K562 (cell line): ENCODE measurements around the gene H3-3A. TPM values are rescaled to one million over a fixed set of nuclear protein-coding genes. Genes with fewer than 3 reads are reported as not detected.

Experiments
- ATAC-seq: fragments of 200-7000 bp; cut with Tn5 transposase; 3 replicates; pipeline ENCODE4 v1.9.1; 2020; ENCODE audit warnings: moderate library complexity
- BruUV-seq: library from RNA; stranded (reverse); fragments of 400-500 nt; replicated peaks from 2 replicates; lab custom pipeline; 2021; lab: Mats Ljungman, UMichigan
- CTCF ChIA-PET: fragments of 300-600 bp; formaldehyde crosslinking; extraction: SDS; loops from one replicate; lab custom pipeline; 2021; ENCODE audit warnings: low intra/inter-chr PET ratio; lab: Yijun Ruan, JAX
- POLR2A ChIA-PET: fragments of 300-600, 350-650 bp; sonication (Branson Sonifier 250); formaldehyde crosslinking; extraction: SDS; loops from one replicate; lab custom pipeline; 2021; ENCODE audit warnings: antibody characterized with exemption, inconsistent platforms; lab: Yijun Ruan, JAX
- DNase-seq, 4 experiments: peaks; one replicate each; pipeline versions ENCODE4 v3.0.0 to v3.0.0-alpha.2; 2011 to 2018; ENCODE audit warnings: low spot score in 3 of 4, mixed read lengths in 3 of 4; ENCODE audit errors: extremely low read depth in 1 of 4
- FAIRE-seq: peaks from 2 replicates; lab custom pipeline; 2011; peaks lifted over from hg19 to GRCh38; lab: Jason Lieb, UNC
- H2AFZ ChIP-seq: 2 replicates; pipeline ENCODE4 v1.6.0; 2011; ENCODE audit warnings: low read depth, low read length, control low read depth, inconsistent platforms
- H3K27ac ChIP-seq: fragments of 200-600 bp; 3 replicates; pipeline ENCODE4 v1.8.0; 2011; ENCODE audit warnings: low read depth, mild to moderate bottlenecking, control low read depth, inconsistent platforms, low read length, moderate library complexity, mixed read lengths; ENCODE audit errors: extremely low read depth
- H3K27me3 ChIP-seq, 2 experiments: fragments of 300-600 bp in 1 of 2; 2 replicates in 1 of 2; 3 replicates in 1 of 2; pipeline versions ENCODE4 v1.6.0 to v1.8.0; 2011; ENCODE audit warnings: inconsistent platforms in 2 of 2, low read length in 2 of 2, mild to moderate bottlenecking in 1 of 2, mixed read lengths in 1 of 2, moderate library complexity in 1 of 2; ENCODE audit not compliant: control insufficient read depth in 2 of 2, insufficient read depth in 2 of 2
- H3K36me3 ChIP-seq: fragments of 300-600 bp; 3 replicates; pipeline ENCODE4 v1.8.0; 2011; ENCODE audit warnings: mild to moderate bottlenecking, low read length, inconsistent platforms; ENCODE audit not compliant: control insufficient read depth, insufficient read depth
- H3K4me1 ChIP-seq, 2 experiments: fragments of 200-600 bp in 1 of 2; replicated peaks in 1 of 2; 2 replicates in 1 of 2; 3 replicates in 1 of 2; pipeline versions ENCODE4 v1.5.1 to v1.8.0; 2011; ENCODE audit warnings: inconsistent platforms in 2 of 2, low read length in 2 of 2, mild to moderate bottlenecking in 1 of 2, mixed read lengths in 1 of 2, moderate library complexity in 1 of 2; ENCODE audit not compliant: control insufficient read depth in 2 of 2, insufficient read depth in 2 of 2
- H3K4me2 ChIP-seq: 2 replicates; pipeline ENCODE4 v1.6.1; 2011; ENCODE audit warnings: low read length, control low read depth, inconsistent platforms, mixed read lengths; ENCODE audit not compliant: insufficient read depth
- H3K4me3 ChIP-seq: fragments of 200-600 bp; sonication (generic), shearing (Covaris generic); 2 replicates; pipeline ENCODE4 v1.5.1; 2016; ENCODE audit warnings: control low read depth, inconsistent platforms
- H3K79me2 ChIP-seq: fragments of 200-600 bp; 3 replicates; pipeline ENCODE4 v1.8.0; 2011; ENCODE audit warnings: low read length, inconsistent platforms; ENCODE audit not compliant: control insufficient read depth, insufficient read depth
- H3K9ac ChIP-seq, 2 experiments: 2 replicates each; pipeline versions ENCODE4 v1.6.0 to v1.6.1; 2011; ENCODE audit warnings: low read depth in 2 of 2, low read length in 2 of 2, control low read depth in 1 of 2, inconsistent platforms in 1 of 2, mild to moderate bottlenecking in 1 of 2, mixed read lengths in 1 of 2; ENCODE audit not compliant: insufficient read depth in 1 of 2
- H3K9me1 ChIP-seq: one replicate; pipeline ENCODE4 v1.6.0; 2011; ENCODE audit warnings: inconsistent platforms, mild to moderate bottlenecking, low read length, moderate library complexity; ENCODE audit not compliant: control insufficient read depth, insufficient read depth
- H3K9me3 ChIP-seq: replicated peaks from 2 replicates; pipeline ENCODE4 v1.5.1; 2011; ENCODE audit warnings: low read depth, low read length, inconsistent platforms; ENCODE audit not compliant: control insufficient read depth, insufficient read depth
- H4K20me1 ChIP-seq: replicated peaks from 2 replicates; pipeline ENCODE4 v1.6.1; 2011; ENCODE audit warnings: low read length, inconsistent platforms, mixed read lengths; ENCODE audit not compliant: control insufficient read depth, insufficient read depth
- FUS ChIP-seq: fragments of 200-400 bp; formaldehyde crosslinking; optimal IDR thresholded peaks from 2 replicates; pipeline ENCODE3; 2017; ENCODE audit warnings: low read depth, low read length
- KDM1A ChIP-seq, 2 experiments: fragments of 450-650 bp; IDR thresholded peaks; 2 replicates each; pipeline ENCODE4 v1.6.1; 2016; ENCODE audit warnings: mild to moderate bottlenecking in 2 of 2
- MEIS2 ChIP-seq: fragments of 450-650 bp; IDR thresholded peaks from 2 replicates; pipeline ENCODE4 v1.6.1; 2014; ENCODE audit warnings: mild to moderate bottlenecking; ENCODE audit not compliant: partially characterized antibody
- POLR2G ChIP-seq: fragments of 200-400 bp; formaldehyde crosslinking; IDR thresholded peaks from 2 replicates; pipeline ENCODE4 v1.6.1; 2017; ENCODE audit warnings: low read depth, mild to moderate bottlenecking, antibody characterized with exemption, low read length, moderate library complexity
- PTTG1 ChIP-seq: fragments of 450-650 bp; IDR thresholded peaks from 2 replicates; pipeline ENCODE4 v1.6.1; 2016; ENCODE audit warnings: low read depth, mild to moderate bottlenecking, missing genetic modification characterization, missing compliant biosample characterization
- RNF2 ChIP-seq: sonication (generic); IDR thresholded peaks from 2 replicates; pipeline ENCODE4 v1.6.1; 2016
- ZBTB1 ChIP-seq: sonication (generic); formaldehyde crosslinking; IDR thresholded peaks from 2 replicates; pipeline ENCODE4 v1.8.1; 2023; ENCODE audit warnings: missing genetic modification reagents, low read depth, mild to moderate bottlenecking, borderline replicate concordance
- ZNF696 ChIP-seq: fragments of 250-450 bp; sonication (Bioruptor Pico); conservative IDR thresholded peaks from 2 replicates; pipeline ENCODE4 v1.4.0; 2020; ENCODE audit warnings: mild to moderate bottlenecking, moderate library complexity
- WGBS: fragments of 100-300 bp; shearing (Covaris generic); methylation state at CpG from one replicate; pipeline ENCODE4 v1.1.6; 2016; ENCODE audit warnings: low coverage, mixed read lengths; ENCODE audit not compliant: insufficient coverage; ENCODE audit errors: missing lambda C conversion rate; 5-methylcytosine and 5-hydroxymethylcytosine counted together
- in situ Hi-C: fragments of 300-500 bp; cut with MboI; formaldehyde crosslinking; loops from 4 replicates; pipeline ENCODE4 v1.15.0; 2018; ENCODE audit warnings: inconsistent platforms, mixed read lengths
- intact Hi-C: fragments of 100-400 bp; cut with micrococcal nuclease; formaldehyde crosslinking; loops from 2 replicates; pipeline ENCODE4 v1.14.2; 2022
- polyA plus RNA-seq, 8 experiments: library from polyadenylated mRNA; depleted of rRNA in 4 of 8; stranded (reverse) in 5 of 8; unstranded in 3 of 8; fragments of >200 nt; fragmentation: Nextera tagmentation in 2 of 8; fragmentation: Illumina TruSeq in 1 of 8; extraction: Ambion mirVana in 2 of 8; extraction: Trizol in 1 of 8; gene quantifications; 2 replicates each; pipeline versions ENCODE4 v1.2.1 to v1.2.3, GENCODE V29; 2011 to 2014; ENCODE audit warnings: inconsistent platforms in 1 of 8, missing spikeins in 1 of 8
- total RNA-seq, 7 experiments: library from RNA; depleted of rRNA in 6 of 7; stranded (reverse); fragments of >200 nt in 6 of 7; fragmentation: Illumina TruSeq in 2 of 7; extraction: Trizol in 2 of 7; gene quantifications; 2 replicates each; pipeline versions ENCODE4 v1.2.1 to v1.2.3, GENCODE V29; 2011 to 2021; ENCODE audit warnings: low replicate concordance in 1 of 7
- TF ChIP-seq, protein P1 (sequence below): sonication (generic); formaldehyde crosslinking; IDR thresholded peaks from 2 replicates; pipeline ENCODE4 v1.8.1; 2023; ENCODE audit warnings: mild to moderate bottlenecking, missing genetic modification reagents
- TF ChIP-seq, protein P2 (sequence below): IDR thresholded peaks from 2 replicates; pipeline ENCODE4 v1.6.1; 2014; ENCODE audit warnings: antibody characterized with exemption

H3-3A gene
- total and polyA plus RNA-seq, 9 of the 15 experiments (the other 6 are each of a cell fraction or from before 2014, with no cell fraction given): 426 to 1,083 (median 591) TPM

DNA sequence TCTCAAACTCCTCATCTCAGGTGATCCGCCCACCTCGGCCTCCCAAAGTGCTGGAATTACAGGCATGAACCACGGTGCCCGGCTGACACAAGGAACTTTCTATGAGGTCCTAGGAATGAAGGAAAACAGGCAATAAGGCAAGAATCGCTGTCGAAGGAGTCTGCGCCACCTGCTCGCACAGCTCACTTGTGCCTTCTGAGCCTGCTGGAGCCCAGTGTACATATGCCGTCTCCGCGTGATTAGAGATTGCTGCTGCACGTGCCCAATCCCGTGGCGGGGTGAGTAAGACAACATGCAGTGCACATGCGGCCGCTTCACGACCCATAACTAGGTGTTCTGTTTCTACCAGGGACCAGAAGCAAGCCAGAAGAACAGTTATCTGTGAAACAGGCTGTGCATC, 24.3 kb downstream of the H3-3A start:
- POLR2A ChIA-PET: interaction anchor here (0.5 to 1.2 kb wide), 2 partner anchors 14 to 34 kb away, joined by 3 read pairs; no protein-coding TSS in a partner anchor
- ATAC-seq: no peak
- H3K4me1 ChIP-seq: peaks cover 12 to 15% of the 10 kb centered on the region in 2 experiments; a peak in 4 of 5 replicates
- no peaks in the 10 kb centered on the region for H3K9me1 ChIP-seq
- intact Hi-C loops: no loop called here
- no peak overlapping the region for H2AFZ ChIP-seq
- FAIRE-seq: no peak
- in situ Hi-C loops: no loop called here
- CTCF ChIA-PET: no interaction called here
- no peaks in the 10 kb centered on the region for H4K20me1 ChIP-seq
- no TSS peak for BruUV-seq
- H3K9ac ChIP-seq: no peak overlapping the region
- no peak overlapping the region for H3K4me3 ChIP-seq
- WGBS: 66% methylated on average over 17 of the region's 17 CpGs
- no peaks in the 10 kb centered on the region for H3K9me3 ChIP-seq
- H3K27ac ChIP-seq: no peak overlapping the region
- no peak for DNase-seq
- no peaks in the 10 kb centered on the region for H3K27me3 ChIP-seq
- no peaks in the 10 kb centered on the region for H3K79me2 ChIP-seq
- H3K4me2 ChIP-seq: no peak overlapping the region
- no peaks in the 10 kb centered on the region for H3K36me3 ChIP-seq
- TF ChIP-seq RNF2 (no peak), MEIS2 (no peak), ZBTB1 (CRISPR knock-in tag) (no peak), KDM1A (IDR thresholded peaks at IDR 0.05) (peak in 1 of 2 experiments; percentile 36; a peak in 1 of 4 replicates), POLR2G (no peak), ZNF696 (no peak), PTTG1 (tag) (no peak), FUS (no peak)
- TF ChIP-seq, protein P1, sequence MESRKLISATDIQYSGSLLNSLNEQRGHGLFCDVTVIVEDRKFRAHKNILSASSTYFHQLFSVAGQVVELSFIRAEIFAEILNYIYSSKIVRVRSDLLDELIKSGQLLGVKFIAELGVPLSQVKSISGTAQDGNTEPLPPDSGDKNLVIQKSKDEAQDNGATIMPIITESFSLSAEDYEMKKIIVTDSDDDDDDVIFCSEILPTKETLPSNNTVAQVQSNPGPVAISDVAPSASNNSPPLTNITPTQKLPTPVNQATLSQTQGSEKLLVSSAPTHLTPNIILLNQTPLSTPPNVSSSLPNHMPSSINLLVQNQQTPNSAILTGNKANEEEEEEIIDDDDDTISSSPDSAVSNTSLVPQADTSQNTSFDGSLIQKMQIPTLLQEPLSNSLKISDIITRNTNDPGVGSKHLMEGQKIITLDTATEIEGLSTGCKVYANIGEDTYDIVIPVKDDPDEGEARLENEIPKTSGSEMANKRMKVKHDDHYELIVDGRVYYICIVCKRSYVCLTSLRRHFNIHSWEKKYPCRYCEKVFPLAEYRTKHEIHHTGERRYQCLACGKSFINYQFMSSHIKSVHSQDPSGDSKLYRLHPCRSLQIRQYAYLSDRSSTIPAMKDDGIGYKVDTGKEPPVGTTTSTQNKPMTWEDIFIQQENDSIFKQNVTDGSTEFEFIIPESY (CRISPR knock-in tag): peak; percentile 79
- TF ChIP-seq, protein P2, sequence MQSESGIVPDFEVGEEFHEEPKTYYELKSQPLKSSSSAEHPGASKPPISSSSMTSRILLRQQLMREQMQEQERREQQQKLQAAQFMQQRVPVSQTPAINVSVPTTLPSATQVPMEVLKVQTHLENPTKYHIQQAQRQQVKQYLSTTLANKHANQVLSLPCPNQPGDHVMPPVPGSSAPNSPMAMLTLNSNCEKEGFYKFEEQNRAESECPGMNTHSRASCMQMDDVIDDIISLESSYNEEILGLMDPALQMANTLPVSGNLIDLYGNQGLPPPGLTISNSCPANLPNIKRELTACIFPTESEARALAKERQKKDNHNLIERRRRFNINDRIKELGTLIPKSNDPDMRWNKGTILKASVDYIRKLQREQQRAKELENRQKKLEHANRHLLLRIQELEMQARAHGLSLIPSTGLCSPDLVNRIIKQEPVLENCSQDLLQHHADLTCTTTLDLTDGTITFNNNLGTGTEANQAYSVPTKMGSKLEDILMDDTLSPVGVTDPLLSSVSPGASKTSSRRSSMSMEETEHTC: no peak
